H1 (cell line): Measurements from ENCODE around the gene FNDC10. TPM values are rescaled to one million over a fixed set of nuclear protein-coding genes. Genes with fewer than 3 reads are reported as not detected.

ENCODE experiments used
- CTCF ChIA-PET: fragments of 300-600 bp; sonication (Branson Sonifier 250); formaldehyde crosslinking; loops from one replicate; lab custom pipeline; 2021; ENCODE audit not compliant: partially characterized antibody; lab: Charles Lee
- POLR2A ChIA-PET: fragments of 300-600 bp; sonication (Branson Sonifier 250); formaldehyde crosslinking; loops from one replicate; lab custom pipeline; 2021; ENCODE audit warnings: inconsistent platforms; ENCODE audit not compliant: partially characterized antibody; lab: Charles Lee
- DNase-seq, 2 experiments: peaks; one replicate each; pipeline versions ENCODE4 v3.0.0 to v3.0.0-alpha.2; 2010 to 2022; ENCODE audit warnings: low spot score in 2 of 2, low read depth in 1 of 2, mixed read lengths in 1 of 2
- FAIRE-seq: peaks from 2 replicates; lab custom pipeline; 2011; peaks lifted over from hg19 to GRCh38; lab: Jason Lieb, UNC
- H2AFZ ChIP-seq: 2 replicates; pipeline ENCODE4 v1.8.1; 2012; ENCODE audit warnings: low read length, inconsistent platforms
- H2AK5ac ChIP-seq: 2 replicates; pipeline ENCODE4 v1.6.1; 2013; ENCODE audit warnings: low read depth, low read length
- H2BK120ac ChIP-seq: replicated peaks from 2 replicates; pipeline ENCODE3; 2013; ENCODE audit warnings: low read depth, low read length, inconsistent platforms
- H2BK12ac ChIP-seq: 2 replicates; pipeline ENCODE4 v1.6.1; 2013; ENCODE audit warnings: low read depth, low read length
- H2BK15ac ChIP-seq: 2 replicates; pipeline ENCODE4 v1.6.1; 2013; ENCODE audit warnings: low read length
- H2BK20ac ChIP-seq: 2 replicates; pipeline ENCODE4 v1.6.1; 2013; ENCODE audit warnings: low read length
- H2BK5ac ChIP-seq: 2 replicates; pipeline ENCODE4 v1.6.1; 2013; ENCODE audit warnings: low read depth, low read length
- H3K14ac ChIP-seq: 2 replicates; pipeline ENCODE4 v1.6.1; 2013; ENCODE audit warnings: inconsistent platforms; ENCODE audit not compliant: insufficient read length
- H3K18ac ChIP-seq: 2 replicates; pipeline ENCODE4 v1.6.1; 2013; ENCODE audit warnings: low read length; ENCODE audit errors: extremely low read depth
- H3K23ac ChIP-seq: 2 replicates; pipeline ENCODE4 v1.6.1; 2013; ENCODE audit warnings: inconsistent platforms; ENCODE audit not compliant: insufficient read length
- H3K23me2 ChIP-seq: 2 replicates; pipeline ENCODE4 v1.6.1; 2013; ENCODE audit warnings: low read depth, low read length
- H3K27ac ChIP-seq: 2 replicates; pipeline ENCODE4 v1.6.1; 2011; ENCODE audit warnings: low read depth, low read length, inconsistent platforms
- H3K27me3 ChIP-seq, 4 experiments: replicated peaks in 1 of 4; 1 replicate in 1 of 4; 2 replicates in 3 of 4; pipeline versions ENCODE4 v1.6.1 to v1.8.1; 2011 to 2013; ENCODE audit warnings: low read length in 3 of 4, mild to moderate bottlenecking in 3 of 4, inconsistent platforms in 2 of 4, mixed read lengths in 2 of 4, moderate library complexity in 1 of 4; ENCODE audit not compliant: control insufficient read depth in 3 of 4, insufficient read depth in 3 of 4; ENCODE audit errors: extremely low read depth in 1 of 4
- H3K36me3 ChIP-seq, 4 experiments: 2 replicates each; pipeline versions ENCODE4 v1.6.1 to v1.8.1; 2011 to 2013; ENCODE audit warnings: mild to moderate bottlenecking in 4 of 4, low read length in 3 of 4, moderate library complexity in 2 of 4, control low read depth in 1 of 4, inconsistent platforms in 1 of 4; ENCODE audit not compliant: insufficient read depth in 4 of 4, control insufficient read depth in 2 of 4
- H3K4ac ChIP-seq: replicated peaks from 2 replicates; pipeline ENCODE3; 2013; ENCODE audit warnings: low read length, low read depth, mixed read lengths, inconsistent platforms; ENCODE audit not compliant: insufficient read length
- H3K4me1 ChIP-seq, 4 experiments: replicated peaks in 1 of 4; 1 replicate in 1 of 4; 2 replicates in 3 of 4; pipeline versions ENCODE4 v1.6.1 to v1.8.1; 2011 to 2013; ENCODE audit warnings: low read length in 3 of 4, inconsistent platforms in 2 of 4, mixed read lengths in 1 of 4; ENCODE audit not compliant: insufficient read depth in 4 of 4, control insufficient read depth in 3 of 4
- H3K4me2 ChIP-seq, 2 experiments: 2 replicates each; pipeline versions ENCODE4 v1.6.1 to v1.8.1; 2011 to 2013; ENCODE audit warnings: low read depth in 2 of 2, low read length in 2 of 2, control low read depth in 1 of 2, inconsistent platforms in 1 of 2, mild to moderate bottlenecking in 1 of 2; ENCODE audit not compliant: insufficient read depth in 1 of 2
- H3K4me3 ChIP-seq, 4 experiments: fragments of 200-600, 300-600 bp in 1 of 4; sonication (generic), shearing (Covaris generic), sonication (Bioruptor Twin) in 1 of 4; 2 replicates each; pipeline versions ENCODE4 v1.5.1 to v1.8.1; 2011 to 2016; ENCODE audit warnings: low read length in 4 of 4, low read depth in 3 of 4, control low read depth in 2 of 4, inconsistent platforms in 2 of 4, mild to moderate bottlenecking in 2 of 4, mixed read lengths in 1 of 4, moderate library complexity in 1 of 4; ENCODE audit not compliant: insufficient read depth in 2 of 4; ENCODE audit errors: extremely low read depth in 1 of 4
- H3K56ac ChIP-seq: replicated peaks from 2 replicates; pipeline ENCODE3; 2013; ENCODE audit warnings: low read depth, mild to moderate bottlenecking, mixed read lengths, low read length, inconsistent platforms; ENCODE audit not compliant: insufficient read length
- H3K79me1 ChIP-seq: 2 replicates; pipeline ENCODE4 v1.6.1; 2013; ENCODE audit warnings: low read depth, low read length, control low read depth
- H3K79me2 ChIP-seq, 2 experiments: 2 replicates each; pipeline versions ENCODE4 v1.6.1 to v1.8.1; 2012 to 2013; ENCODE audit warnings: low read length in 2 of 2, mild to moderate bottlenecking in 2 of 2, inconsistent platforms in 1 of 2; ENCODE audit not compliant: insufficient read depth in 2 of 2, control insufficient read depth in 1 of 2
- H3K9ac ChIP-seq, 4 experiments: replicated peaks in 1 of 4; 1 replicate in 1 of 4; 2 replicates in 3 of 4; pipeline versions ENCODE4 v1.6.1 to v1.8.1; 2011 to 2013; ENCODE audit warnings: low read depth in 3 of 4, low read length in 3 of 4, control low read depth in 2 of 4, mild to moderate bottlenecking in 2 of 4, moderate library complexity in 2 of 4, inconsistent platforms in 1 of 4; ENCODE audit errors: extremely low read depth in 1 of 4
- H3K9me3 ChIP-seq, 2 experiments: 2 replicates each; pipeline versions ENCODE4 v1.6.1 to v1.8.1; 2012 to 2013; ENCODE audit warnings: mild to moderate bottlenecking in 2 of 2, moderate library complexity in 2 of 2, control low read depth in 1 of 2, inconsistent platforms in 1 of 2, low read depth in 1 of 2, low read length in 1 of 2, mixed read lengths in 1 of 2; ENCODE audit not compliant: insufficient read depth in 2 of 2
- H4K20me1 ChIP-seq, 2 experiments: replicated peaks in 1 of 2; 2 replicates each; pipeline versions ENCODE3 to v1.8.1; 2011 to 2013; ENCODE audit warnings: inconsistent platforms in 2 of 2, low read length in 2 of 2, mild to moderate bottlenecking in 1 of 2; ENCODE audit not compliant: insufficient read depth in 2 of 2, control insufficient read depth in 1 of 2
- H4K5ac ChIP-seq: 2 replicates; pipeline ENCODE4 v1.6.1; 2013; ENCODE audit warnings: low read length, low read depth, mixed read lengths, inconsistent platforms; ENCODE audit not compliant: insufficient read length
- H4K8ac ChIP-seq: 2 replicates; pipeline ENCODE4 v1.8.0; 2013; ENCODE audit warnings: mild to moderate bottlenecking, moderate library complexity, low read length, inconsistent platforms; ENCODE audit not compliant: insufficient read depth; ENCODE audit errors: extremely low read depth
- H4K91ac ChIP-seq: replicated peaks from 2 replicates; pipeline ENCODE3; 2013; ENCODE audit warnings: low read length, mixed read lengths, inconsistent platforms; ENCODE audit not compliant: insufficient read length
- ASH2L ChIP-seq: fragments of 200-600, 300-600 bp; sonication (generic); IDR thresholded peaks from one replicate; pipeline ENCODE4 v1.7.1; 2017; ENCODE audit warnings: low read length
- BACH1 ChIP-seq: IDR thresholded peaks from 2 replicates; pipeline ENCODE4 v1.6.1; 2012; ENCODE audit warnings: low read length, improper control_type of control experiment
- CEBPB ChIP-seq: IDR thresholded peaks from 2 replicates; pipeline ENCODE4 v1.6.1; 2012; ENCODE audit warnings: low read depth, low read length
- HDAC2 ChIP-seq, 2 experiments: fragments of 300-600 bp in 1 of 2; sonication (generic) in 1 of 2; IDR thresholded peaks; 2 replicates each; pipeline ENCODE4 v1.6.1; 2011 to 2012; ENCODE audit warnings: low read depth in 2 of 2, low read length in 2 of 2, mild to moderate bottlenecking in 2 of 2, moderate library complexity in 2 of 2, borderline replicate concordance in 1 of 2, inconsistent platforms in 1 of 2
- KDM1A ChIP-seq: fragments of 200-600, 300-600 bp; sonication (generic); IDR thresholded peaks from 2 replicates; pipeline ENCODE4 v1.7.1; 2016; ENCODE audit warnings: mild to moderate bottlenecking, low read length, borderline replicate concordance
- NANOG ChIP-seq: IDR thresholded peaks from 2 replicates; pipeline ENCODE4 v1.6.1; 2011; ENCODE audit warnings: low read length, low read depth, mild to moderate bottlenecking, inconsistent platforms; ENCODE audit not compliant: insufficient read depth, poor library complexity, severe bottlenecking
- PHF8 ChIP-seq: fragments of 200-600 bp; sonication (generic); conservative IDR thresholded peaks from 2 replicates; pipeline ENCODE4 v1.7.1; 2012; ENCODE audit warnings: low read depth, mild to moderate bottlenecking, inconsistent platforms, low read length, moderate library complexity
- RAD21 ChIP-seq, 2 experiments: IDR thresholded peaks in 1 of 2; conservative IDR thresholded peaks in 1 of 2; 2 replicates each; pipeline ENCODE4 v1.6.1; 2011; ENCODE audit warnings: low read depth in 2 of 2, low read length in 2 of 2, improper control_type of control experiment in 1 of 2, inconsistent platforms in 1 of 2, mild to moderate bottlenecking in 1 of 2, moderate library complexity in 1 of 2
- RBBP5 ChIP-seq: IDR thresholded peaks from 2 replicates; pipeline ENCODE4 v1.7.1; 2012; ENCODE audit warnings: low read depth, mild to moderate bottlenecking, inconsistent platforms, low read length, moderate library complexity, borderline replicate concordance
- RNF2 ChIP-seq: fragments of 200-900, 300-1000 bp; sonication (generic); IDR thresholded peaks from 2 replicates; pipeline ENCODE4 v1.7.1; 2016; ENCODE audit warnings: borderline replicate concordance, low read depth, mild to moderate bottlenecking, antibody characterized with exemption, low read length; ENCODE audit not compliant: poor library complexity, severe bottlenecking; ENCODE audit errors: missing control alignments
- WGBS, 2 experiments: shearing (Covaris generic) in 1 of 2; methylation state at CpG; one replicate each; pipeline versions ENCODE4 v1.1.6 to v1.1.7; 2013 to 2015; ENCODE audit warnings: low lambda C conversion rate in 2 of 2, mixed read lengths in 2 of 2, inconsistent platforms in 1 of 2, low coverage in 1 of 2, missing lambda C conversion rate in 1 of 2; ENCODE audit not compliant: insufficient replicate concordance in 2 of 2, insufficient coverage in 1 of 2, insufficient read length in 1 of 2; ENCODE audit errors: extremely low coverage in 1 of 2, missing lambda C conversion rate in 1 of 2; 5-methylcytosine and 5-hydroxymethylcytosine counted together
- polyA plus RNA-seq, 7 experiments: library from polyadenylated mRNA; depleted of rRNA in 3 of 7; stranded (reverse) in 5 of 7; unstranded in 2 of 7; fragments of >200 nt in 5 of 7; fragments of 200-250 nt in 2 of 7; gene quantifications; 1 replicate in 5 of 7; 2 replicates in 1 of 7; 4 replicates in 1 of 7; pipeline versions ENCODE4 v1.2.1 to v1.2.3, GENCODE V29; 2011 to 2013; ENCODE audit warnings: missing spikeins in 2 of 7, mixed read lengths in 2 of 7
- total RNA-seq: library from RNA; stranded (reverse); fragmentation: NEBNext Ultra II Directional; extraction: Animal tissue kit (Norgen Biotek cat#: 25700); gene quantifications from 2 replicates; pipeline ENCODE4 v1.2.1, GENCODE V29; 2021

Gene FNDC10
- total and polyA plus RNA-seq, 2 of the 8 experiments (the other 6 are each of a cell fraction or from before 2014, with no cell fraction given), result 19.0 to 21.8 TPM

GRCh38 chr1:1563688-1564087 is 36.2 kb downstream of the FNDC10 start:
- Histone ChIP-seq H2BK120ac (no peak overlapping the region), H3K9me3 (no peaks in the 10 kb centered on the region), H4K8ac (no peak overlapping the region), H3K27ac (no peak overlapping the region), H2BK12ac (no peak overlapping the region), H3K4ac (no peak overlapping the region), H3K23me2 (peaks cover 2% of the 10 kb centered on the region; the same call in 1 of the 2 replicates), H3K14ac (no peak overlapping the region), H2AFZ (no peak overlapping the region), H4K20me1 (peaks cover 27 to 42% of the 10 kb centered on the region in 2 experiments), H3K9ac (no peak overlapping the region), H3K4me3 (no peak overlapping the region), H2BK15ac (no peak overlapping the region), H3K4me1 (peaks cover 0 to 6% (median 2%) of the 10 kb centered on the region in 4 experiments; a peak in 2 of 7 replicates), H4K5ac (no peak overlapping the region), H3K36me3 (peaks cover 16 to 47% (median 28%) of the 10 kb centered on the region in 4 experiments), H2AK5ac (no peak overlapping the region), H4K91ac (no peak overlapping the region), H3K23ac (no peak overlapping the region), H3K18ac (no peak overlapping the region), H3K79me1 (peaks cover 5% of the 10 kb centered on the region), H3K79me2 (peaks cover 26 to 62% of the 10 kb centered on the region in 2 experiments), H3K27me3 (no peaks in the 10 kb centered on the region), H2BK20ac (no peak overlapping the region), H3K56ac (no peak overlapping the region), H3K4me2 (no peak overlapping the region), H2BK5ac (no peak overlapping the region)
- ChIA-PET POLR2A (interaction anchor here (21.2 to 23.0 kb wide), 2 partner anchors 0 to 12 kb away, joined by 367 read pairs; no protein-coding TSS in a partner anchor), CTCF (interaction anchor here (0.6 to 2.9 kb wide), 3 partner anchors 8 to 264 kb away, joined by 3 to 15 read pairs (median 4); no protein-coding TSS in a partner anchor)
- 90% methylated on average over 12 of the region's 12 CpGs; no CpG with 5 or more reads in 1 of the 2 experiments for WGBS, 2 experiments
- no peak for FAIRE-seq
- no peak for TF ChIP-seq HDAC2 (IDR thresholded peaks at IDR 0.05; ENCODE audit: borderline replicate concordance in 1 of 2, low read depth in 2 of 2, low read length in 2 of 2)
- no peak for TF ChIP-seq ASH2L
- TF ChIP-seq CEBPB, result no peak
- no peak for TF ChIP-seq RNF2
- TF ChIP-seq BACH1, result no peak
- TF ChIP-seq NANOG, result no peak
- TF ChIP-seq RBBP5, result no peak
- no peak for TF ChIP-seq RAD21 (IDR thresholded peaks at IDR 0.05 in 1 of 2, conservative IDR thresholded peaks at IDR 0.05 in 1 of 2; ENCODE audit: low read depth in 2 of 2, low read length in 2 of 2)
- TF ChIP-seq KDM1A, result no peak
- no peak for TF ChIP-seq PHF8
- no peak for DNase-seq
